Brain microvascular endothelial cell (primary cell): ENCODE measurements around the gene NDRG4.

Experiments
- DNase-seq: peaks from one replicate; pipeline ENCODE4 v3.0.0-alpha.2; 2020
- H3K27ac ChIP-seq: fragments of 250-450 bp; sonication (Bioruptor Pico); 2 replicates; pipeline ENCODE4 v1.5.1; 2020; ENCODE audit warnings: mild to moderate bottlenecking, moderate library complexity
- H3K27me3 ChIP-seq: fragments of 250-450 bp; sonication (Bioruptor Pico); replicated peaks from 2 replicates; pipeline ENCODE4 v1.5.1; 2020; ENCODE audit warnings: mild to moderate bottlenecking
- H3K36me3 ChIP-seq: fragments of 250-450 bp; sonication (Bioruptor Pico); replicated peaks from 2 replicates; pipeline ENCODE4 v1.5.1; 2020; ENCODE audit warnings: mild to moderate bottlenecking
- H3K4me3 ChIP-seq: 2 replicates; pipeline ENCODE4 v1.5.1; 2011; ENCODE audit warnings: low read depth, mild to moderate bottlenecking, control low read depth, low read length, moderate library complexity
- CTCF ChIP-seq: IDR thresholded peaks from 2 replicates; pipeline ENCODE4 v1.5.1; 2011; ENCODE audit warnings: low read depth, mild to moderate bottlenecking, moderate library complexity, low read length, control low read depth, inconsistent platforms; ENCODE audit errors: missing control alignments
- in situ Hi-C: cut with HindIII; loops from 2 replicates; pipeline ENCODE4 v1.10.0; 2017; ENCODE audit warnings: low sequenced_read_pairs, low pct_ligation_motif_present

Gene NDRG4

GRCh38 chr16:58499092-58499511, 841 bp upstream of the NDRG4 start:
- in situ Hi-C loops = no loop called here
- Histone ChIP-seq H3K27me3 (no peaks in the 10 kb centered on the region), H3K4me3 (no peak overlapping the region), H3K36me3 (no peaks in the 10 kb centered on the region), H3K27ac (no peak overlapping the region)
- no peak for DNase-seq
- TF ChIP-seq CTCF = no peak

- TF ChIP-seq CTCF = no peak
- Histone ChIP-seq H3K27ac (no peak overlapping the region), H3K36me3 (no peaks in the 10 kb centered on the region), H3K4me3 (peak overlapping the region; percentile 67), H3K27me3 (no peaks in the 10 kb centered on the region)
- in situ Hi-C loops = no loop called here
- DNase-seq = no peak
Observed at GRCh38 chr16:58500430-58501241, 693 bp downstream of the NDRG4 start.

GRCh38 chr16:58501242-58502131, 1.5 kb downstream of the NDRG4 start:
- no peak for TF ChIP-seq CTCF
- in situ Hi-C loops = no loop called here
- H3K27me3 ChIP-seq = no peaks in the 10 kb centered on the region
- peak overlapping the region; percentile 67 for H3K4me3 ChIP-seq
- H3K36me3 ChIP-seq = no peaks in the 10 kb centered on the region
- H3K27ac ChIP-seq = no peak overlapping the region
- no peak for DNase-seq

GRCh38 chr16:58502217-58502921, 2.4 kb downstream of the NDRG4 start:
- H3K36me3 ChIP-seq = no peaks in the 10 kb centered on the region
- DNase-seq = no peak
- H3K4me3 ChIP-seq = no peak overlapping the region
- no peaks in the 10 kb centered on the region for H3K27me3 ChIP-seq
- in situ Hi-C loops = no loop called here
- TF ChIP-seq CTCF = no peak
- H3K27ac ChIP-seq = no peak overlapping the region

- no peak for TF ChIP-seq CTCF
- Histone ChIP-seq H3K27me3 (no peaks in the 10 kb centered on the region), H3K36me3 (no peaks in the 10 kb centered on the region), H3K27ac (no peak overlapping the region), H3K4me3 (no peak overlapping the region)
- in situ Hi-C loops = no loop called here
- DNase-seq = no peak
Observed at GRCh38 chr16:58503166-58503862, 3.4 kb downstream of the NDRG4 start.
